ENCODE results near the gene CILP2.

Gene CILP2

GRCh38 chr19:19505669-19506326 lies 32.3 kb upstream of the CILP2 start:
- Histone ChIP-seq H3K4me2 (ENCODE audit: insufficient read depth, low read length) (no peak overlapping the region), H3K79me2 (ENCODE audit: insufficient read depth, low read length) (no peaks in the 10 kb centered on the region; the same call in 1 of the 2 replicates), H3K4me3 (ENCODE audit: low read depth in 1 of 2, low read length in 2 of 2) (no peak overlapping the region), H3K9ac (ENCODE audit: low read depth, low read length) (no peak overlapping the region), H3K9me3 (ENCODE audit: insufficient read depth, low read length, severe bottlenecking) (no peaks in the 10 kb centered on the region), H3K27ac (ENCODE audit: low read length) (no peak overlapping the region), H3K4me1 (ENCODE audit: insufficient read depth, low read length) (no peaks in the 10 kb centered on the region), H3K36me3 (ENCODE audit: insufficient read depth, low read length) (peaks cover 72% of the 10 kb centered on the region), H3K27me3 (ENCODE audit: insufficient read depth, low read length, poor library complexity) (no peaks in the 10 kb centered on the region), H2AFZ (ENCODE audit: low read depth, low read length) (no peak overlapping the region), H4K20me1 (ENCODE audit: insufficient read depth, low read length) (peaks cover 27% of the 10 kb centered on the region; the same call in 1 of the 2 replicates)
- no peak for ATAC-seq (ENCODE audit: insufficient read depth, low read depth)
- no peak for TF ChIP-seq EZH2 (IDR thresholded peaks at IDR 0.05; ENCODE audit: borderline replicate concordance, low read depth, low read length, severe bottlenecking)
- no peak for TF ChIP-seq CTCF (IDR thresholded peaks at IDR 0.05; ENCODE audit: borderline replicate concordance, extremely low read depth, low read length, poor library complexity, severe bottlenecking)
- no peak for DNase-seq

- no peak overlapping the region for H3K9ac ChIP-seq (ENCODE audit: low read depth, low read length)
- ATAC-seq (ENCODE audit: insufficient read depth, low read depth) (no peak), DNase-seq (no peak)
- no peaks in the 10 kb centered on the region for H3K27me3 ChIP-seq (ENCODE audit: insufficient read depth, low read length, poor library complexity)
- H3K4me2 ChIP-seq (ENCODE audit: insufficient read depth, low read length) = no peak overlapping the region
- no peak overlapping the region for H2AFZ ChIP-seq (ENCODE audit: low read depth, low read length)
- H3K79me2 ChIP-seq (ENCODE audit: insufficient read depth, low read length) = no peaks in the 10 kb centered on the region; the same call in 1 of the 2 replicates
- no peak for TF ChIP-seq CTCF (IDR thresholded peaks at IDR 0.05; ENCODE audit: borderline replicate concordance, extremely low read depth, low read length, poor library complexity, severe bottlenecking)
- no peak for TF ChIP-seq EZH2 (IDR thresholded peaks at IDR 0.05; ENCODE audit: borderline replicate concordance, low read depth, low read length, severe bottlenecking)
- H3K4me3 ChIP-seq (ENCODE audit: low read depth in 1 of 2, low read length in 2 of 2) = no peak overlapping the region
- peaks cover 64% of the 10 kb centered on the region for H3K36me3 ChIP-seq (ENCODE audit: insufficient read depth, low read length)
- H3K9me3 ChIP-seq (ENCODE audit: insufficient read depth, low read length, severe bottlenecking) = no peaks in the 10 kb centered on the region
- H4K20me1 ChIP-seq (ENCODE audit: insufficient read depth, low read length) = peaks cover 24% of the 10 kb centered on the region; the same call in 1 of the 2 replicates
- no peak overlapping the region for H3K27ac ChIP-seq (ENCODE audit: low read length)
- H3K4me1 ChIP-seq (ENCODE audit: insufficient read depth, low read length) = no peaks in the 10 kb centered on the region
Observed at GRCh38 chr19:19506592-19506991, 31.5 kb upstream of the CILP2 start.

GRCh38 chr19:19507354-19507753 lies 30.7 kb upstream of the CILP2 start:
- H3K27me3 ChIP-seq (ENCODE audit: insufficient read depth, low read length, poor library complexity) = no peaks in the 10 kb centered on the region
- H3K9me3 ChIP-seq (ENCODE audit: insufficient read depth, low read length, severe bottlenecking) = no peaks in the 10 kb centered on the region
- TF ChIP-seq CTCF (IDR thresholded peaks at IDR 0.05; ENCODE audit: borderline replicate concordance, extremely low read depth, low read length, poor library complexity, severe bottlenecking) (no peak), EZH2 (IDR thresholded peaks at IDR 0.05; ENCODE audit: borderline replicate concordance, low read depth, low read length, severe bottlenecking) (no peak)
- H3K36me3 ChIP-seq (ENCODE audit: insufficient read depth, low read length) = peaks cover 57% of the 10 kb centered on the region
- ATAC-seq (ENCODE audit: insufficient read depth, low read depth) (no peak), DNase-seq (no peak)
- no peak overlapping the region for H3K9ac ChIP-seq (ENCODE audit: low read depth, low read length)
- H2AFZ ChIP-seq (ENCODE audit: low read depth, low read length) = no peak overlapping the region
- no peak overlapping the region; the same call in 1 of the 2 replicates for H3K27ac ChIP-seq (ENCODE audit: low read length)
- H3K4me3 ChIP-seq (ENCODE audit: low read depth in 1 of 2, low read length in 2 of 2) = no peak overlapping the region
- peaks cover 20% of the 10 kb centered on the region; the same call in 1 of the 2 replicates for H4K20me1 ChIP-seq (ENCODE audit: insufficient read depth, low read length)
- H3K79me2 ChIP-seq (ENCODE audit: insufficient read depth, low read length) = no peaks in the 10 kb centered on the region; the same call in 1 of the 2 replicates
- no peak overlapping the region for H3K4me2 ChIP-seq (ENCODE audit: insufficient read depth, low read length)
- no peaks in the 10 kb centered on the region for H3K4me1 ChIP-seq (ENCODE audit: insufficient read depth, low read length)

All from DND-41 (cell line).